GM19372 (cell line): ENCODE measurements around the gene HAO1.
A peak's percentile ranks its signal among the peaks of the same experiment; 100 is the strongest.

Source experiments
- ATAC-seq: cut with Tn5 transposase; IDR thresholded peaks from one replicate; pipeline ENCODE4 v1.9.1; 2021; ENCODE audit warnings: mild to moderate bottlenecking, low read depth, moderate library complexity; ENCODE audit not compliant: unreplicated experiment

The HAO1 gene

GRCh38 chr20:7930343-7930742, 9.9 kb downstream of the HAO1 start:
- no peak for ATAC-seq

- no peak for ATAC-seq
Measured at GRCh38 chr20:7926767-7927166, 13.5 kb downstream of the HAO1 start.

- no peak for ATAC-seq
Measured at GRCh38 chr20:7926323-7926722, 13.9 kb downstream of the HAO1 start.

- ATAC-seq: no peak
Measured at GRCh38 chr20:7924692-7925091, 15.6 kb downstream of the HAO1 start.

GRCh38 chr20:7916648-7917047, 23.6 kb downstream of the HAO1 start:
- ATAC-seq: no peak

GRCh38 chr20:7912551-7912950, 27.7 kb downstream of the HAO1 start:
- ATAC-seq: no peak

GRCh38 chr20:7911586-7912330, 28.5 kb downstream of the HAO1 start:
- ATAC-seq: no peak

GRCh38 chr20:7908905-7909304, 31.4 kb downstream of the HAO1 start:
- no peak for ATAC-seq

GRCh38 chr20:7903429-7903828, 36.8 kb downstream of the HAO1 start:
- ATAC-seq: no peak

- no peak for ATAC-seq
Measured at GRCh38 chr20:7902879-7903278, 37.4 kb downstream of the HAO1 start.

GRCh38 chr20:7897781-7898364, 42.4 kb downstream of the HAO1 start:
- no peak for ATAC-seq

- ATAC-seq: no peak
Measured at GRCh38 chr20:7893014-7893730, 47.1 kb downstream of the HAO1 start.

GRCh38 chr20:7891705-7892104, 48.6 kb downstream of the HAO1 start:
- no peak for ATAC-seq

- ATAC-seq: no peak
Measured at GRCh38 chr20:7889736-7890135, 50.5 kb downstream of the HAO1 start.

GRCh38 chr20:7883741-7884140, 56.5 kb downstream of the HAO1 start:
- no peak for ATAC-seq

- no peak for ATAC-seq
Measured at GRCh38 chr20:7883309-7883708, 56.9 kb downstream of the HAO1 start.

- no peak for ATAC-seq
Measured at GRCh38 chr20:7882076-7882475, 58.2 kb downstream of the HAO1 start.

GRCh38 chr20:7881551-7881950, 58.7 kb downstream of the HAO1 start:
- ATAC-seq: no peak

GRCh38 chr20:7879883-7880282, 60.4 kb downstream of the HAO1 start:
- ATAC-seq: peak; percentile 82

GRCh38 chr20:7868108-7868507, 72.2 kb downstream of the HAO1 start:
- no peak for ATAC-seq

- no peak for ATAC-seq
Measured at GRCh38 chr20:7866285-7866684, 74.0 kb downstream of the HAO1 start.

GRCh38 chr20:7859356-7859802, 80.9 kb downstream of the HAO1 start:
- ATAC-seq: peak; percentile 70
